Hematopoietic multipotent progenitor cell treated with erythropoietin and hydrocortisone succinate and interleukin-3 and kit ligand, for 17 days (in vitro differentiated cells): ENCODE measurements around the gene KCTD17.

Source experiments
- DNase-seq: peaks from one replicate; pipeline ENCODE4 v3.0.0-alpha.2; 2015; ENCODE audit warnings: low spot score

The KCTD17 gene

DNA sequence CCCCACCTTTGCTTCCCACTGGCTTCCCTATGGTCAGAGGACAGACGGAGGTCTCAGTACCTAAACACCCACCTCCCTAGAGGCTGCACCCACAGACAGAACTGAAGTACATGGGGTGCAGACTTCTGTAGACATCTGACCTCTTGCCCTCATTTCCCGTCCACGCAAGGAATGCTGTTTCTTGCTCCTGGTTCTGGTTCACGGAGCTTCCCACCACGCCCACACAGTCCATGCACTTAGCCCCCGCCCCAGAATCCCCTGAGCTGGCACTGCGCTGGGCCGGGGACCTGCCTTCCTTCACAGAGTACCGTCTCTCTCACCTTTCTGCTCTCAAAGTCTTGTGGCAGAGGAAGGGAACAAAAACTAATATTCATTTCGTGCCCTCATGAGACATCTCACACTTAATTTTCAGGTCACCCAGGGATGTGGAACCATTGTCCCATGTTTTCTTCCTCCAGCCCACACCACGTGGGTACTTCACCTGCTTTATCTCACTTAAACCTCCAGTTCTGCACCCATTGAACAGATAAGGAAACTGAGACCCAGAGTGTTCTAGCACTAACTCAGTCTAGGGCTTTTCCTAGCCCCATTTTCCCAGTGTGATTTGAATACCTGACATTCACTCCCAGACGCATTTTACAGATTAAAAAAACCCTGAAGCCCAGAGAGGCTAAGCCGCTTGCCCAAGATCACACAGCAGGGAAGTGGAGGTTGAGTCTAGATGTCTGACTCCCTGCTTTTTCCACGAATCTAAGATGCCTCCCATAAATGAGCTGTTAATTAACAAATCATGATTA, 52.3 kb downstream of the KCTD17 start:
- DNase-seq, result no peak

GRCh38 chr22:37105154-37105553, 53.6 kb downstream of the KCTD17 start:
- DNase-seq, result no peak

GRCh38 chr22:37105990-37106389, 54.4 kb downstream of the KCTD17 start:
- DNase-seq, result no peak

DNA sequence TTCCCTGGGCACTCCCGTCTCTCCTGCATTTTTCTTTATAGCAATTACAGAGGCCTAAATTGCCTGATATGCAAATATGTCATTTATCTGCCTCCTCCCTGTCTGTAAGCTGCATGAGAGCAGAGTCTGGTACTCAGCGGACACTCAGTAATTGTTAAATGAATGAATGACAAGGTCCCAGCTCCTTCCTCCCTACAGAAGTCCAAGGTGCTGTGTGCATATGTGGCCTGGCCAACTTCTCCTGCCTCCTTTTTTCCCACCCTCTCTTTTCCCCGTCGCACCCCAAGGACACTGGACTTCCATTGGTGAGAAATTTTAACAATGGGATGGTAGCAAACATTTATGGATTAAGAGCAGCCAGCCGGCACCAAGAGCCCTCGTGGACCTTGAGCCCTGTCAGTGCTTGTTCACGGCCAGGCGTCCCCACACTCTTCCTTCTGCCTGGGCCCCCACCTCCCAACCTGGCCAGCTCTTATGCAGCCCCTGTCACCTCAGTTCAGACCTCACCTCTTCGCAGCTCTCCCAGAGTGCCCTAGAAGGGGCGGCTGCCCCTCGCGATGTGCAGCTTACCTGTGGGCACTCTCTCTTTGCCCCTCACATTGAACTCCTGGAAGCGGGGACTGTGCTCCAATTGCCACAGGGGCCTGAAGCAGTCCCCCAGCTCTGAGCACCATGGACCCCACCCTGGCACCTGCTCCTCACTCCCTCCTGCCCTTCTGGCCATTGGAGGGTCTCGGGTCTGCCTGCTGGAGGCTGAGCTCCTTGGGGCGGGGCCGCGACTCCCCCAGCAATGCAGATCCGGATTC, 56.5 kb downstream of the KCTD17 start:
- no peak for DNase-seq

GRCh38 chr22:37109242-37109917, 57.8 kb downstream of the KCTD17 start, which contains the start of gene TMPRSS6:
Gene TMPRSS6 (minus strand): TSS chr22:37109713. CDS start chr22:37103417, 6,296 bp downstream.
- DNase-seq, result no peak

- no peak for DNase-seq
Observed at GRCh38 chr22:37111156-37111717, 59.7 kb downstream of the KCTD17 start.

GRCh38 chr22:37112084-37112728, 60.7 kb downstream of the KCTD17 start:
- no peak for DNase-seq
